22Rv1 (cell line): ENCODE results near the gene NPM3.

Experiments
- H3K27ac ChIP-seq: fragments of 450-650 bp; 2 replicates; pipeline ENCODE4 v1.5.1; 2017
- ZFX ChIP-seq: fragments of 450-650 bp; IDR thresholded peaks from 2 replicates; pipeline ENCODE4 v1.6.1; 2017; ENCODE audit warnings: antibody characterized with exemption, borderline replicate concordance
- TF ChIP-seq, protein P1 (sequence below): fragments of 450-650 bp; IDR thresholded peaks from 2 replicates; pipeline ENCODE4 v1.5.1; 2017; ENCODE audit warnings: mild to moderate bottlenecking

Gene NPM3

DNA sequence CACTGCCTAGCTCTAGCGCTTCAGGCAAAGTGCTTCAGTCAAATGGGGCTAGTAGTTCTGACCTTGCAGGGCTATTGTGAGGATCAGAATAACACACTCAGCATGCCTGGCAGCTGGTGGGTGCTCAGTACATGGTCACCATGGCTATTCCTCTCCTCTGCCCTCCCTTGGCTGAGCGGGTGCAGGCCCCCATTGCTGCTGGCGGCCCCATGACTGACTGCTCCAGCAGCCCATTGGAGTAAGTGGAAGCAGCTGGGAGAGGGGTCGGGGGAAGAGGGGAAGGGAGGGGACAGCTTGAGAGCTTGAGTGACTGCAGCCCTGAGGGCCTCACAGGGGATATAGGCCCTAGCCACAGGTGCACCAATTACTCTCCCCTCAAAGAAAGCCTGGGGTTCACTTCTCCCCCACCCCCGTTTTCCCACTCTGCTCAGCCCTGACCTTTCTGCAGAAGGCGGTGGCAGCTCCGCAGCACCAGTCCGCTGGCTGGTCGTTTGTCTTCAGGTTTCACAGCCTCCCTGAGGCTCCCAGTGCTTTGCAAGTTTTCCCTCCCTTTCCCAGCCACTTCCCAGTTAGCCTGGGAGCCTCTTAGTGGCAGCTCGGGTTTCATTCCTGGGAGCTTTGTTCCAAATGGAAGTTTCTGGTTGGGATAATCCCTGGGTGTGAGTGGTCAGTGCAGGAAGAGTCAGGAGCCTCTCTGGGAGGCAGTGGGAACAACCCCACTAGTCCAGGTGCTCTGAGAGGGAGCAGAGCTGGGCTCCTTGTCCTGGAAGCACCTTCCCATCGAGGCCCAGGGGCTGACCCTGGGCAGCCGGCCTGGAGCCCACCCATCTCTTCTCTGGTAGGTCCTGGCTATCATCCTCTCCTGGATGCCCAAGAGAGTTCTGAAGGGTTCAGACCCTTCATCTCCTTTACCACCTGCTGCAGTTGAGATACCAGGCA, 23.7 kb downstream of the NPM3 start:
- TF ChIP-seq ZFX: no peak
- TF ChIP-seq, protein P1, sequence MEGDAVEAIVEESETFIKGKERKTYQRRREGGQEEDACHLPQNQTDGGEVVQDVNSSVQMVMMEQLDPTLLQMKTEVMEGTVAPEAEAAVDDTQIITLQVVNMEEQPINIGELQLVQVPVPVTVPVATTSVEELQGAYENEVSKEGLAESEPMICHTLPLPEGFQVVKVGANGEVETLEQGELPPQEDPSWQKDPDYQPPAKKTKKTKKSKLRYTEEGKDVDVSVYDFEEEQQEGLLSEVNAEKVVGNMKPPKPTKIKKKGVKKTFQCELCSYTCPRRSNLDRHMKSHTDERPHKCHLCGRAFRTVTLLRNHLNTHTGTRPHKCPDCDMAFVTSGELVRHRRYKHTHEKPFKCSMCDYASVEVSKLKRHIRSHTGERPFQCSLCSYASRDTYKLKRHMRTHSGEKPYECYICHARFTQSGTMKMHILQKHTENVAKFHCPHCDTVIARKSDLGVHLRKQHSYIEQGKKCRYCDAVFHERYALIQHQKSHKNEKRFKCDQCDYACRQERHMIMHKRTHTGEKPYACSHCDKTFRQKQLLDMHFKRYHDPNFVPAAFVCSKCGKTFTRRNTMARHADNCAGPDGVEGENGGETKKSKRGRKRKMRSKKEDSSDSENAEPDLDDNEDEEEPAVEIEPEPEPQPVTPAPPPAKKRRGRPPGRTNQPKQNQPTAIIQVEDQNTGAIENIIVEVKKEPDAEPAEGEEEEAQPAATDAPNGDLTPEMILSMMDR: no peak
- no peak overlapping the region for H3K27ac ChIP-seq

DNA sequence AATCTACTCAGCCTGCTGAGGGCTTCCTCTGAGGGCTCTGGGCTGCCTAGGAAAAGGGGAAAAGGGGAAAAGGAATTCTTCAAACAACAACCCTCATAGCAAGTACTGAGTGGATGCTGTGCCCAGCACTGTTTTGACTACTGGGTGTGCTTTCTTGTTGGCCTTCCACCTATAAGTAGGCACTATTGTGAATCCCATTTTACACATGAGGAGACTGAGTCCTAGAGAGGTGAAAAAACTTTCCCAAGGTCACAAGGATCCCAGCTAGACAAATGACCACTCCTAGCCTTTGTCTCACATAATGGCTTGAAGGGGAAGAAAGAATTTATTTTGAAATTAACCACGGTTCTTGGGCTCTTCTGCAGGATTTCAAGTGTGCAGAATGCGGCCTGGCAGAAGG, 24.4 kb downstream of the NPM3 start:
- no peak for TF ChIP-seq ZFX
- TF ChIP-seq, protein P1: no peak
- H3K27ac ChIP-seq: no peak overlapping the region

DNA sequence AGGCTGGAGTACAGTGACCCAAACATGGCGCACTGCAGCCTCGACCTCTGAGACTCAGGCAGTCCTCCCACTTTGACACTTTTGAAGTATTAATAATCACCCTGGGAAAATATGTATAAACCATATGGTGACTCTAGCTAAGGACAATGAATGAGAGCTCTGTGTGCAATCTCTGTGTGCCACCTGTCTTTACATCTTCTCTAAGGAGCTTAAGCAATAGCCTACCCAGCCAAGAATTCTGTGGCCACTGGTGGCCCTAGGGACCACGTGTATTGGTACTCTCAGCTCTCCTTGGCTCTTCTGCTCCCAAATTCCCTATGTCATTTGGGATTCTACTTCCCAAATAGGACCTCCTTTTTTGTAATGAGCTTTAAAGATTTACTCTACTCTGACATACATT, 31.0 kb downstream of the NPM3 start:
- no peak overlapping the region for H3K27ac ChIP-seq
- TF ChIP-seq, protein P1: no peak
- no peak for TF ChIP-seq ZFX

DNA sequence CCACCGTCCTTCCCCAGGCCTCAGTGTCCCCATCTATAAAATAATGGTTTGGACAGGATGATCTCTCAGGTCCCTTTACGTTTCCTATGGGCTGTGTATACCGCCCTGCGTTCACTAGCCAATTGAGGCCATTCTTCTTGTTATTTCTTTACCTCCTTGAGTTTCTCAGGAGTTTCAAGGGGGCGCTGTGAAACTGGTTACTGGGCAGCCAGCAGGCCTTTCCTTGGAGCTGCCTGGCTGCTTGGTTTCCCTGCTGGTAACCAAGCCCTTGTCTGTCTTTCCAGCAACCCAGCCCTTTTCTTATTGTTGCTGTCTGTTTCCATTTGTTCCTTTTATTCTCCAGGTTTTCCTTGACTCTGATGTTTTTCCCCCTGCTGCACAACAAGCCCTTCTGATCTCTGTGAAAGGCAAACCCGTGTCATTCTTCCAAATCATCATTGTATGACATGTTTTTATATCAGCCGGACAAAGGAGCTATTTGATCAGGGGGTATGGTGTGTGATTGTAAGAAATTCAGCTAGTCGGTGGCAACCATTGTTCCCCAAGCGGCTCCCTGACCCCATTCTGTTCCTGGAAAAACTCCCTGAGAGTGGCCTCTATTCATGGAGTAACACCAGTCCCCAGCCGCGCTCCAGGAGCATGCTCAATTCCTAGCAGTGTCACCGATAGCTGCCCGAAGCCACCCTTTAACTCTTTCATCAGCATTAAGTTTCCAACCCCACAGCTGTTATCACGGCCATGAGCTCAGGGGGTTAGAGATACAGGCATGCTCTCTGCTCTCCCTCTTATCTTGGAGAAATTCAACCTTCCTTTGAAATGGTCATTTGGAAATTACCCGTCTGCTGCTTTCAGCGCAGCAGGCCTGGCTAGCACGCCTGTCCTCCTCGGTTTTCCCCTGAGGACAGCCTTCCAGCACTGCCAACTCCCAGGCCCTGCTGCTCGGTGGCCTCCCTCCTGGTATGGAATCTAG, 33.9 kb downstream of the NPM3 start:
- TF ChIP-seq ZFX: no peak
- TF ChIP-seq, protein P1: peak; percentile 32
- no peak overlapping the region for H3K27ac ChIP-seq

DNA sequence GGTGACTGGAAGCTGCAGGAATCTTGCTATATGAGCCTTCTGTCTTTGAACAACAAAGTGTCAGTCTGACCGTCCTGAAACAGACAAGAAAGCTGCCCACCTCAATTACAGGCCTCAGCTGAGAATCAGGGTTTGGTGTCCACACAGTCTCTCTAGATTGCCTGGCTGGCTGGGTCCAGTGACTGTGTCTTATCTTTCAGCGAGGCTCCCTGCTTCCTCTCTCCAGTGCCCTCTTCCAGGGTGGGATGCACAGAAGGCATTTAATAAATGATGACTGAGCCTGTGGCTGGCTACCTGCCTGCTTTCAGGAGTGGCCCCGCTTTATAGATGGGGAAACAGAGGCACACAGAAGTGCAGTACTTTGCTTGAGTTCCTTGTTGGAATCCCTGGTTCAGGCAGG, 34.8 kb downstream of the NPM3 start:
- TF ChIP-seq, protein P1: no peak
- no peak for TF ChIP-seq ZFX
- no peak overlapping the region for H3K27ac ChIP-seq

DNA sequence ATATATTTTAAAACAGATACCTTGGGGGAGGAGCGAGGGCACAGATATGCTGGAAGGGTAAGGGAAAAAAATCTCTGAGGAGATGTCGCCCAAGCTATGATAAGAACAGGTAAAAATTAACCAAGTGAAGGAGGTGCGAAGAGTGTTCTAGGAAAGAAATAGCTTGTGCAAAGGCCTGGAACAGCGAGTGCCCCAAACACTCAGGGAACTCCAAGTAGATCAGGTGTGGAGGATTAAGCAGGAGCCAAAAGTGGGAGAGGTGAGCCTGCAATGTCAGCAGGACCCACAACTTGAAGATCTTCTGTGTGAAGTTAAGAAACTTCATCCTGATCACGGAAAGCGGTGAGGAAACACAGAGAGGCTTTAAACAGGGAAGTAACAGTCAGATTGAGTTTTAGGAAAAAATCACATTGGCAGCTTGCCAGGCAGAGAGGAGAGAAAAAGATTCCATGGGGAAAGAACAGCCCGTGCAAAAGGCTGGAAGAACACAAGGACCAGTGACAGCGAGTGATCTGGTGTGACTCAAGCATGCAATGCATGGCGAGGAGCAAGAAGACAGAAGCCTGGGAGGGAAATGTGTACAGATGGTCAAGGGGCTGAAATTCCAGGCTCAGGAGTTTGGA, 38.1 kb downstream of the NPM3 start:
- TF ChIP-seq ZFX: no peak
- TF ChIP-seq, protein P1: no peak
- no peak overlapping the region for H3K27ac ChIP-seq
